HG03442 (cell line): ENCODE data around the gene KLHDC9.

ENCODE experiments used
- ATAC-seq: cut with Tn5 transposase; IDR thresholded peaks from one replicate; pipeline ENCODE4 v1.9.1; 2021; ENCODE audit warnings: mild to moderate bottlenecking, moderate library complexity; ENCODE audit not compliant: unreplicated experiment

KLHDC9 gene

DNA sequence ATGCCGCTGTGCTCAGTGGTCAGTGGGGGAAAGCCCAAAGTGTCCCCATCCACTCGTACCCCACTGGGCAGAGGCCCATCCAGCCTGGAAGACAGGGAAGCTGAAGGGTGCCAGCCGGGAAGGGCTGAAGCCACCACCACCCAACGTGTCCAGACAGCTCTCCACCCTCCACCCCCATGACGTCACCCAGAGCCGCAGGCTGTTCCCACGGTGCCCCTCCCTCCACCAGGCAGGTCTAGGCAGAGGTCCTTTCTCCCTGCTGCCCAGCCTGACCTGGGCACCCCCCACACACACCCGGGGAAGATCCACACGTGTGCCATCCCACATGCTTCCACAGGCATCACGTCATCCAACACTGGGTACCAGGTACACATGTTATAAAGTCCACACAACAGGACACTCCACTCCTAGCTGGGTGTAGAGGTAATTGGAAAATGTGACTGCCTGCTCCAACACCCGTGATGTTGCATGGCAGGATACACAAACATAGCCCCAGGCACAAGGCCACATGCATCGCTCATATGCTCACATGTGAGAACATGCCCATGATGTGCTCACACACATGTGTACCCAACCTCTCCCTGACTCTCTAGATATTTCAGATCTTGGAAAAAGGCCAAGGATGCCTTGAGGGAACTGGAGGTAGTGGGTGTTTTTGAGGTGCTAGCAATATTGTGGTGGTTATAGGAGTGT, 23.3 kb upstream of the KLHDC9 start:
- no peak for ATAC-seq

GRCh38 chr1:161076410-161076809, 21.8 kb upstream of the KLHDC9 start:
- no peak for ATAC-seq

GRCh38 chr1:161077426-161077825, 20.7 kb upstream of the KLHDC9 start:
- ATAC-seq = no peak

DNA sequence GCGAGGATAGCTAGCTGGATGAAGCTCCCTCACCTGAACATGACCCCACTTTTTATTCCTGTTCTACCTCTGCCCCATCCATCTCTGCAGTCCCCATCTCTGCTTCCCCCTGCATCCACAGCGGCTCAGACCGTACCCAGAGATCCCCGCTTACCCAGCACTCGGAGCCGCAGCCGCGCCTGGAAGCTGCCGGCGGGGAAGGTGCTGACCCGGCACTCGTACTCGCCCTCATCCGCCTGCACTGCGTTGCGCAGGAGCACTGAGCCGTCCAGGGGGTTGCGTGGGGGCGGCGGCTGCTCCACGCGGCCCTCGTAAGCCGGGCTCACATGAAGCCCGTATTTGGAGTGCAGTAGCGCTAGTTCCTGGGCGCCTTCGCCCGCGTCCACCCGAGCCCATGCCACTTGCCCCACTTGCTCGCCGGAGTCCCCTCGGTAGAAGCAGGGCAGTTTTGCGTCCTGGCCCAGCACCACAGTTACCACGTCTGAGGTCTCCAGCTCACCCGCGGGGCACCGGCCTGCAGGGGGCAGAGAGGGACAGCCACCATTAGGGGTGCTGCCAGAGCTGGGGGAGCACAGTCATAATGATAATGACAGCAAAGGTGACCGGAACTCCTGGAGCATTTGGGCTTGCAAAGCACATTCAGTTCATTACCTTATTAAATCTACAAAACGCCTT, 18.6 kb upstream of the KLHDC9 start:
- ATAC-seq = no peak

GRCh38 chr1:161080441-161081405, 17.4 kb upstream of the KLHDC9 start:
- no peak for ATAC-seq

DNA sequence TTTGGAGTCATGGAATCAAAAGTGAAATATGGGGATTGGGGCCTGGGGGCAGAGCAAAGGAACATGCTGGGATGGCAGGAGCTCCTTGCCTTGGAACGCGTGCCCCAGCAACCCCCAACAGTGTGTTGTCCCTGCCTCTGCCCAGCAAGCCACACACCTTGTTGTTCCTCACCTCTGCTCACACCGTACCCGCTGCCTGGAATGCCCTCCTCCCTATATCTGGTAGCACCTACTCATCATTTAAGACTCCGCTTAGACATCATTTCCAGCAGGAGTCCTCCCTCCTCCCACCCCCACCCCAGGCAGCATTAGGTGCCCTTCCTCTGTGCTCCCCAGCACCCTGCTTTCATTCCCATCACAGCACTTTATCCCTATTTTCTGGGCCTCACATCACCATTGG, 16.6 kb upstream of the KLHDC9 start:
- no peak for ATAC-seq

DNA sequence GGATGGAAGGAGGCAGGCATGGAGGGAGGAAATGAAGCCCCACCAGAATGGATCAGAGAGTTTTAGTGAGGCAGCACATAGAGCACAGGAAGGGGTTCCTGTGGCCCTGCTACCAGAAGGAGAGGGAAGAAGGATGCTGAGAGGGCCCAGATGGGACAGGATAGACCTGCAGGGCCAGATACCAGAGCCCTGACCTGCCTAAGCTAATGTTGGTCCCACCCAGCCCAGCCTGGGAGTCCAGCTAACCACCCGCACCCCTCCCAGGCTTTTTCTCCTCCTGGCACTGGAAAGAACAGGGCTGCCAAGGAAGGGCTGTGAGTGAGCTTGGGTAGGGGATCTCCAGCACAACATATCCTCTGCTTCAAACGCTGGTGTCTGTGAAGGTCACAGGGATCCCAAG, 15.7 kb upstream of the KLHDC9 start:
- no peak for ATAC-seq

DNA sequence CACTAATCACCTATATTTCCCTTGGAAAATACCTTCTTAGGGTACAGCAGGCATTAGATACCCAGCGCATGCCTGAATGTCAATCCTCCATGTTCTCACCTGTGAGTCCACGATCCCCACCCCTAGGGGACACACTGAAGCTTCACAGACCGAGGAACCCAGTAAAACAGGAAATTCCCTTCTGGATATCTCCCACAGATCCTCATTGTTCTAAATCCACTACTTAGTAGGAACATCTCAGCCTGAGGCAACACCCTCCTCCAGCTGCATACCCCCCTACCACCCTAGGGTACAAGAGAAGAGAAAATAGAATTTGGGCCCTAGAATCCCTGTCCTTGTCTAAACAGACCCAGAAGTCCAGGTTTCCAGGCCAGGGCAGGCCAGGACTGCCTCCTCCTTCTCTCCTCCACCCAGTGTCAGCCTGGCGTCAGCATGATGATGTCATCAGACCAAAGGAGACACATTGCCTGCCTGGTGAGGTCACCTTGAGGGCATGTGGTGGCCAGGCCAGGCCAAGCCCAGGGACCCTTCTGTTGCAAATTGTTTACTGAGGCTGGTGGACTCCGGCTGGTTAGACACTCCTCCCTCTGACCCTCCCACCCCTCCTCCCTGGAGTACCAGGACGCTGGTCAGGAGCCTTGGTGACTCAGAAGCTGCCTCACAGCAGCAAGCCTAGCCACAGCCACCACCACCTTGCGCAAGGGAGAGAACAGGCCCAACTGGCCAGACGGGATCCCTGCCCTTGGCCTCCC, 15.0 kb upstream of the KLHDC9 start:
- no peak for ATAC-seq

DNA sequence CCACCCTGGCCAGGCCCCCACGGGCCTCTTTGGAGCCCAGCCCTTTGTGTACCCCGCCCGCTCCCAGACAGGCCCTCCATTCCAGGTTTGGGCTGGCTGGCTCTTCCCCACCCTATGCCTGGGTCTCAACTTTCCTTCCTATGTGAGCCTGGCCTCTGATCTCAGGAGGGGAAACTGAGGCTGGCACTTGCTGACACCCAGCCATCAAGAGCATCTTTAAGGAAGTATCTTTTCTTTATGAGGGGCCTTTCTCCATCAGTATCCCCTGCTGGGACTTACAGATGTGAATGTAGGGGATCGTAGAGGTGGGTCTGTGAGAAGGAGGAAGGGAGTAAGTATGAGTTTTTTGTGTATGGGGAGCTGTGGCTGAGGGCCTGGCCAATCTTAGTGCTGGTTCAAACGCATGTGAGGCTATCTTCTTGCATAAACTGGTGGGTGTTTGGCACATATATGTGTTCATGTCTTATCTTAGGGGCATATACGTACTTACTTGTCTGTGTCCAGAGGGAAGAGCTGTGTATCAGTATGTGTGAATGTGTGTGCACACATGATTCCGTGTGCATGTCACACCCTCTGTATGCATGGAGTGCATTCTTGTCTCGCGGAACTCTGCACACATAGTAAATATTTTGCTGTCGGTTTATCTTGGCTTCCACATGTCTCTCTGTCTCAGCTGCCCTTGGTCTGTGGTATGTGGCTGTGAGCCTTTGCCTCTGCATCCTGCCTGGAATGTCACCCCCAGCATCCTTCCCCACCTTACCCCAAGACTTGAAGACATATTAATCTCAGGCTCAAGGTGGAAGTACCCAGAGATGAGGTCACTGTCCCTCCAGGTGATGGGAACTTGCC, 14.2 kb upstream of the KLHDC9 start:
- no peak for ATAC-seq

- no peak for ATAC-seq
These were observed 13.6 kb upstream of the KLHDC9 start for GRCh38 chr1:161084597-161084988.

- ATAC-seq = no peak
These were observed 13.0 kb upstream of the KLHDC9 start for GRCh38 chr1:161085165-161085564.

DNA sequence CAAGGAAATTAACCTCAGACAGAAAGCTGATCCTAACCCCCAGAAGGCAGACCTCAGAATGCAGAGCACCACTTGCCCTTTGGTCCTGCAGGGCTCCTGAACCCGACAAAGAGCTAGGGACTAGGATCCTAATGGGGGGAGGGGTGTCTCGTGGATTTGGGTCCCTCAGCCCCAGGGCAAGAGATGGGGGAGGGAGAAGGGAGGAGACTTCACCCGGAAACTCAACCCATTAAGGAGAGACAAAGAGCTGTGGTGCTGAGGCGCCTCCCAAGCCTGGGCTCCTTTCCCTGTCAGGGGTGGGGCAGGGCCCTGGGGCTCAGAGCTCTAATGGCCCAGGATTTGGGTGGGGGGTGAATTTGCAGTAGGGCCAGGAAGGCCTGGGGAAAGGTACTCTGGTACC, 11.7 kb upstream of the KLHDC9 start:
- no peak for ATAC-seq

DNA sequence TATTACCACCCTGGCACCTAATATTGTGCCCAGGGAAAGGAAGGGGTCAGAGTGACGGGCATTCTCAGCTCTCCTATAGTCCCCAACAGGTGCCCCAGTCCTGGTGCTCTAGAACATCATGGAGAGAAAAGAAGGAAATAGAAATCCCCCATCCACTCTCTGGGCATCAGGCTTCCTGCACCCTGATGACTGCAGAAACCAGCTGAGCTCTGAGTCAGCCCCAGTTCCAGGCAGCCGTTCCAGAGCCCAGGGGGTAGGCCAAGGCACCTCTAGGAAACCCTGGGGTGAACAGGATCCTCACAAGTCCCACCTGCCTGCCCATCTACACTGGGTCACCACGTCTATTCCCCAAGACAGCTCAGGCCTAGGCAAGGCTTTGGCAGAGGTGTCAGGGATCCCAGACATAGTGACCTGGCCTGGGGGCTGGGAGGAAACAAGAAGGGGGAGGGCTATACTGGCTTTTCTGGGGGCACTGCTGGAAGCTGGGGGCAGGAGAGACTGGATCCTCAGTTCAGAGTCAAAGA, 9.5 kb upstream of the KLHDC9 start:
- ATAC-seq = no peak

DNA sequence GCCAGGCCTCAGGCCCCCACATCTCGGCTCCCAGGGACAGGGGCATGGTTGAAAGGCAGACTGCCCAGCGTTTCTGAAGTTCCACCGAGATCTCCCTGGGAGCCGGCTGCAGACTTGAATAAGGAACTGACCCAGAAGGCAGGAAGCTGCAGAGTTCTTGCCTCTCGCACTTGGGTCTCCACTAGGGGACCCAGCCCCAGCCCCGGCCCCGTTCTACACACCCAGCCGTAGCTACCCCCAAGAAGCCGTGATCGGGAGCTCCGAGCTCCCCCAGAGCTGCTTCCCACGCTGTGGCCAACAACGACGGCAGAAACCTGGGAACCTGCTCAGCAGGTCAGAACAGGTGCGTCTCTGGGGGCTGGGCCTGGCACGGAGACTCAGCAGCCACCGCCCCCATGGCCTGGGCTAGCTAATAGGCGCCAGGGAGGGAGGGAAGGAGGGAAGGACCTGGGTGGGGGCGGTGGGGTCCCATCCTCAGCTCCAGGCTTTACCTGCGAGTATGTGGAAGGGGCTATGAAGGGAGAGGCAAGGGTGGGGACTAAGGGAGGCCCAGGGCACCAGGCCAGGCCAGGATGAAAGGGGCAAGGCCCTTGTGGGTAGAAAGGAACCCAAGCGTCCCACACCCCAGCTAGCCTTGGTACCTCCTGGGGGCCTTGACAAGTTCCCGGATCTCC, 8.8 kb upstream of the KLHDC9 start, which contains the start of gene NECTIN4:
Gene NECTIN4, minus strand, starts transcription at position 308 of the 674 bp plus-strand sequence. Its CDS starts 262 bp downstream, at position 46.
- no peak for ATAC-seq

- no peak for ATAC-seq
These were observed 8.2 kb upstream of the KLHDC9 start for GRCh38 chr1:161089938-161090337.

- ATAC-seq = no peak
These were observed 7.5 kb upstream of the KLHDC9 start for GRCh38 chr1:161090617-161091016.

- no peak for ATAC-seq
These were observed 7.1 kb upstream of the KLHDC9 start for GRCh38 chr1:161091093-161091492.

GRCh38 chr1:161091796-161092507, 6.2 kb upstream of the KLHDC9 start:
- no peak for ATAC-seq
